Lower leg skin (tissue), 3 donors: ENCODE data around the gene HSP90AB1.

Experiments used
- POLR2A ChIP-seq, 2 donors: fragments of 450-650 bp; IDR thresholded peaks; one replicate each; pipeline ENCODE4 v1.6.1; 2016 to 2017; ENCODE audit warnings: antibody characterized with exemption in 2 of 2, mild to moderate bottlenecking in 1 of 2, moderate library complexity in 1 of 2
- TF ChIP-seq, protein P1 (sequence below), 3 donors: fragments of 450-650 bp; IDR thresholded peaks; one replicate each; pipeline ENCODE4 v1.5.1; 2016; ENCODE audit warnings: antibody characterized with exemption in 3 of 3, mild to moderate bottlenecking in 3 of 3, moderate library complexity in 2 of 3

DNA sequence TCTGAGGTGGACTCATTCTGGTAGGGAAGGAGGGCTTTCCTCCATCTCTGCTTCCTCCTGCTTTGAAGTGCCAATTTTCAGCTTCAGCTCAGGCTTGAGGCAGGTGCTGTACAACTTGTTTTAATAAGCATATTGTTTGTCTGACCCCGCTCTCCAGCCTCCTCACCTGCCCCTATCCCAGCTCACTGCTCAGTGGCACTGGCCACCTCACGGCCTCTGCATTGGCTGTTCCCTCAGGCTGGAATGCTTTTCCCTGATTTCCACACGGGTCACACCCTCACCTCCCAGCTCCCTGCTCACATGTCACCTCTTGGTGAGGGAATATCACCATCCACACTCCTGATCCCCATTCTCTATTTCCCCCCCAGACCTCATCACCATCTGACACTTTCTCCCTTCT, 52.0 kb downstream of the HSP90AB1 start:
- TF ChIP-seq, protein P1, sequence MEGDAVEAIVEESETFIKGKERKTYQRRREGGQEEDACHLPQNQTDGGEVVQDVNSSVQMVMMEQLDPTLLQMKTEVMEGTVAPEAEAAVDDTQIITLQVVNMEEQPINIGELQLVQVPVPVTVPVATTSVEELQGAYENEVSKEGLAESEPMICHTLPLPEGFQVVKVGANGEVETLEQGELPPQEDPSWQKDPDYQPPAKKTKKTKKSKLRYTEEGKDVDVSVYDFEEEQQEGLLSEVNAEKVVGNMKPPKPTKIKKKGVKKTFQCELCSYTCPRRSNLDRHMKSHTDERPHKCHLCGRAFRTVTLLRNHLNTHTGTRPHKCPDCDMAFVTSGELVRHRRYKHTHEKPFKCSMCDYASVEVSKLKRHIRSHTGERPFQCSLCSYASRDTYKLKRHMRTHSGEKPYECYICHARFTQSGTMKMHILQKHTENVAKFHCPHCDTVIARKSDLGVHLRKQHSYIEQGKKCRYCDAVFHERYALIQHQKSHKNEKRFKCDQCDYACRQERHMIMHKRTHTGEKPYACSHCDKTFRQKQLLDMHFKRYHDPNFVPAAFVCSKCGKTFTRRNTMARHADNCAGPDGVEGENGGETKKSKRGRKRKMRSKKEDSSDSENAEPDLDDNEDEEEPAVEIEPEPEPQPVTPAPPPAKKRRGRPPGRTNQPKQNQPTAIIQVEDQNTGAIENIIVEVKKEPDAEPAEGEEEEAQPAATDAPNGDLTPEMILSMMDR (IDR thresholded peaks at IDR 0.05): no peak
- TF ChIP-seq POLR2A (IDR thresholded peaks at IDR 0.05): no peak
